WTC11 (cell line): ENCODE measurements around the gene FHOD1. TPM values are rescaled to one million over a fixed set of nuclear protein-coding genes. Genes with fewer than 3 reads are reported as not detected.

Experiments used
- ATAC-seq: fragments of 200-7000 bp; cut with Tn5 transposase; 2 replicates; pipeline ENCODE4 v1.10.0; 2021; ENCODE audit warnings: mild to moderate bottlenecking, moderate library complexity
- CTCF ChIA-PET: fragments of 300-600 bp; sonication (Branson Sonifier 250); formaldehyde crosslinking; loops from one replicate; lab custom pipeline; 2021; ENCODE audit warnings: antibody characterized with exemption; lab: Charles Lee
- POLR2A ChIA-PET: fragments of 350-600 bp; sonication (Branson Sonifier 250); formaldehyde crosslinking; loops from one replicate; lab custom pipeline; 2021; ENCODE audit warnings: antibody characterized with exemption; lab: Charles Lee
- DNase-seq: peaks from one replicate; pipeline ENCODE4 v3.0.0; 2021; ENCODE audit warnings: low spot score
- H3K27ac Mint-ChIP-seq: 2 replicates; pipeline ENCODE4 v1.8.0; 2021; ENCODE audit warnings: mixed read lengths
- H3K27me3 Mint-ChIP-seq: 2 replicates; pipeline ENCODE4 v1.8.0; 2021; ENCODE audit warnings: low read depth, mild to moderate bottlenecking, moderate library complexity, mixed read lengths
- H3K36me3 Mint-ChIP-seq: 2 replicates; pipeline ENCODE4 v1.8.0; 2021; ENCODE audit warnings: mixed read lengths
- H3K4me1 Mint-ChIP-seq: 2 replicates; pipeline ENCODE4 v1.8.0; 2022; ENCODE audit warnings: mixed read lengths
- H3K4me3 Mint-ChIP-seq: 2 replicates; pipeline ENCODE4 v1.8.0; 2021; ENCODE audit warnings: mild to moderate bottlenecking, moderate library complexity, mixed read lengths
- H3K9me3 Mint-ChIP-seq: 2 replicates; pipeline ENCODE4 v1.8.0; 2021; ENCODE audit warnings: mixed read lengths
- CBFB ChIP-seq: sonication (generic); formaldehyde crosslinking; IDR thresholded peaks from 2 replicates; pipeline ENCODE4 v1.8.1; 2022; ENCODE audit warnings: mild to moderate bottlenecking, low read depth, missing genetic modification reagents
- CREM ChIP-seq: sonication (generic); formaldehyde crosslinking; IDR thresholded peaks from 2 replicates; pipeline ENCODE4 v1.8.1; 2022; ENCODE audit warnings: mild to moderate bottlenecking, missing genetic modification reagents, moderate library complexity
- FOXP4 ChIP-seq: sonication (generic); formaldehyde crosslinking; IDR thresholded peaks from 2 replicates; pipeline ENCODE4 v1.8.0; 2022; ENCODE audit warnings: mild to moderate bottlenecking, missing genetic modification reagents
- GABPB1 ChIP-seq: sonication (generic); formaldehyde crosslinking; IDR thresholded peaks from 2 replicates; pipeline ENCODE4 v1.8.1; 2023; ENCODE audit warnings: mild to moderate bottlenecking, missing genetic modification reagents
- HMGXB4 ChIP-seq: sonication (generic); formaldehyde crosslinking; IDR thresholded peaks from 2 replicates; pipeline ENCODE4 v1.8.1; 2023; ENCODE audit warnings: mild to moderate bottlenecking, moderate library complexity, missing genetic modification reagents
- IRF2 ChIP-seq: sonication (generic); formaldehyde crosslinking; IDR thresholded peaks from 2 replicates; pipeline ENCODE4 v1.8.0; 2022; ENCODE audit warnings: low read depth, missing genetic modification reagents, borderline replicate concordance
- JAZF1 ChIP-seq: fragments of 250-450 bp; sonication (Bioruptor Pico); IDR thresholded peaks from 2 replicates; pipeline ENCODE4 v1.9.0; 2021; ENCODE audit warnings: moderate library complexity, mild to moderate bottlenecking, inconsistent platforms
- NR1H2 ChIP-seq: sonication (generic); formaldehyde crosslinking; IDR thresholded peaks from 2 replicates; pipeline ENCODE4 v1.9.0; 2021; ENCODE audit warnings: mild to moderate bottlenecking, moderate library complexity, missing genetic modification reagents
- SOX15 ChIP-seq: fragments of 250-450 bp; sonication (Bioruptor Pico); IDR thresholded peaks from 2 replicates; pipeline ENCODE4 v1.9.0; 2021; ENCODE audit warnings: mild to moderate bottlenecking
- TCF7 ChIP-seq: sonication (generic); formaldehyde crosslinking; IDR thresholded peaks from 2 replicates; pipeline ENCODE4 v1.8.0; 2022; ENCODE audit warnings: mild to moderate bottlenecking, low read depth, missing genetic modification reagents, moderate library complexity
- ZBTB21 ChIP-seq: sonication (generic); formaldehyde crosslinking; IDR thresholded peaks from 2 replicates; pipeline ENCODE4 v1.8.1; 2023; ENCODE audit warnings: mild to moderate bottlenecking, missing genetic modification reagents, borderline replicate concordance
- ZNF396 ChIP-seq: fragments of 250-450 bp; sonication (Bioruptor Pico); IDR thresholded peaks from 2 replicates; pipeline ENCODE4 v1.8.0; 2021; ENCODE audit warnings: mild to moderate bottlenecking, moderate library complexity, borderline replicate concordance
- total RNA-seq: library from RNA; stranded (reverse); gene quantifications from 3 replicates; pipeline ENCODE4 v1.2.3, GENCODE V29; 2021
- TF ChIP-seq, protein P1 (sequence below): fragments of 250-450 bp; sonication (Bioruptor Pico); conservative IDR thresholded peaks from 2 replicates; pipeline ENCODE4 v1.9.0; 2021; ENCODE audit warnings: mild to moderate bottlenecking
- TF ChIP-seq, protein P2 (sequence below): sonication (generic); formaldehyde crosslinking; conservative IDR thresholded peaks from 2 replicates; pipeline ENCODE4 v1.8.1; 2023; ENCODE audit warnings: mild to moderate bottlenecking, low read depth, missing genetic modification reagents, moderate library complexity
- TF ChIP-seq, protein P3 (sequence below): sonication (generic); formaldehyde crosslinking; IDR thresholded peaks from 2 replicates; pipeline ENCODE4 v1.8.1; 2023; ENCODE audit warnings: mild to moderate bottlenecking, missing genetic modification reagents, moderate library complexity
- TF ChIP-seq, protein P4 (sequence below): sonication (generic); formaldehyde crosslinking; IDR thresholded peaks from 2 replicates; pipeline ENCODE4 v1.8.1; 2022; ENCODE audit warnings: mild to moderate bottlenecking, moderate library complexity, missing genetic modification reagents

FHOD1 gene
- total RNA-seq, 1 experiment from 2014 or later: 81.3 TPM

DNA sequence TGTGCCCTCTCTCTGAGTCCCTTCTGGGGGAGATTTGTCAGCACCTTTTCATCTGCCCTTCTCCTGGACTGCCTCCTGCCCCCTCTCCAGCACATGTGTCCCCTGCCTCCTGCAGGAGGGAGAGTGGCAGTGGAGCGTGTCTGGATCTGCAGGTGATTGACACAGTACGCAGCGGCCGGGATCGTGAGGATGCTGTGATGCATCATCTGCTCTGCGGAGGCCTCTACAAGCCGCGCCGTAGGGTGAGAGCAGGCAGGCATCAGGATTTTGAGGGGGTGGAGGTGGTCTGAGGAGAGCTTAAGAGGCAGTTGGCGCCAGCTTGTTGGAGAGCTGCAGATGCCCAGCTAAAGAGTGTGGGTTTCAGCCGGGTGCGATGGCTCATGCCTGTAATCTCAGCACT, 12.4 kb upstream of the FHOD1 start:
- Mint-ChIP-seq H3K4me3 (no peak overlapping the region), H3K36me3 (no peaks in the 10 kb centered on the region), H3K27ac (peak overlapping the region; percentile 32), H3K27me3 (no peaks in the 10 kb centered on the region), H3K9me3 (no peaks in the 10 kb centered on the region), H3K4me1 (peaks cover 4% of the 10 kb centered on the region; the same call in 1 of the 2 replicates)
- ATAC-seq (no peak), DNase-seq (no peak)
- CTCF ChIA-PET: interaction anchor here (0.6 to 3.7 kb wide), 18 partner anchors 9 to 736 kb away, joined by 3 to 92 read pairs (median 10); partner anchors contain the start of genes FHOD1, KCTD19, LRRC36 and PLEKHG4
- POLR2A ChIA-PET: interaction anchor here (0.7 to 1.9 kb wide), 2 partner anchors 13 to 364 kb away, joined by 3 to 14 read pairs; partner anchors contain the start of gene FHOD1
- TF ChIP-seq, protein P1, sequence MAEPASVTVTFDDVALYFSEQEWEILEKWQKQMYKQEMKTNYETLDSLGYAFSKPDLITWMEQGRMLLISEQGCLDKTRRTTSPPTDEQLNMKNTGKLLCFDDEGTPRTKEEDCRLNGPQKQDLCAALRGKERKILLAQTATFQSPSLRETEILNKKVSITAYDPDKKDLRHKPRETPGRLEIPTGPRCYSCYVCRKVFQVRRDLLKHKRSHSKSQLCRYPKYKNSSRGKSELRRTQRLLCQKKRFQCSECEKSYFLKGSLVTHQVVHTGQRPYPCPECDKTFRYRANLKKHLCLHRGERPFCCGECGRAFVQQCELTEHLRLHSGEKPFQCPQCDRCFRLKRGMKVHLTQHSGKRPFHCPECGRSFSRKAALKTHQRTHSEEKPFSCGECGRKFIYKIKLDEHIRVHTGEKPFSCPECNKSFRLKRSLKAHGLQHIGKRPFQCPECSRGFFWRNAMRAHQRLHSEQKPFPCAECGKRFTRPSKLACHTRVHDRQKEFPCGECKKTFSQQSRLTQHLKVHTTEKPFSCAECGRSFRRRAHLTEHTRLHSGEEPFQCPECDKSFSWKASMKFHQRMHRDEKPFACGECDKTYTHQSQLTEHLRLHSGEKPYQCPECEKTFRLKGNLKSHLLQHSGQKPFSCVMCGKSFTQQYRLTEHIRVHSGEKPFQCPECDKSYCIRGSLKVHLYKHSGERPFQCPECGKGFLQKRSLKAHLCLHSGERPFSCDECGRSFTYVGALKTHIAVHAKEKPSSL (CRISPR knock-in tag): no peak
- TF ChIP-seq ZBTB21 (CRISPR knock-in tag) (no peak), IRF2 (CRISPR knock-in tag) (no peak), SOX15 (CRISPR knock-in tag) (no peak), NR1H2 (CRISPR knock-in tag) (no peak), FOXP4 (no peak), CBFB (no peak), JAZF1 (CRISPR knock-in tag) (no peak), CREM (CRISPR knock-in tag) (no peak), HMGXB4 (CRISPR knock-in tag) (no peak), GABPB1 (no peak), ZNF396 (no peak), TCF7 (no peak)
- TF ChIP-seq, protein P2, sequence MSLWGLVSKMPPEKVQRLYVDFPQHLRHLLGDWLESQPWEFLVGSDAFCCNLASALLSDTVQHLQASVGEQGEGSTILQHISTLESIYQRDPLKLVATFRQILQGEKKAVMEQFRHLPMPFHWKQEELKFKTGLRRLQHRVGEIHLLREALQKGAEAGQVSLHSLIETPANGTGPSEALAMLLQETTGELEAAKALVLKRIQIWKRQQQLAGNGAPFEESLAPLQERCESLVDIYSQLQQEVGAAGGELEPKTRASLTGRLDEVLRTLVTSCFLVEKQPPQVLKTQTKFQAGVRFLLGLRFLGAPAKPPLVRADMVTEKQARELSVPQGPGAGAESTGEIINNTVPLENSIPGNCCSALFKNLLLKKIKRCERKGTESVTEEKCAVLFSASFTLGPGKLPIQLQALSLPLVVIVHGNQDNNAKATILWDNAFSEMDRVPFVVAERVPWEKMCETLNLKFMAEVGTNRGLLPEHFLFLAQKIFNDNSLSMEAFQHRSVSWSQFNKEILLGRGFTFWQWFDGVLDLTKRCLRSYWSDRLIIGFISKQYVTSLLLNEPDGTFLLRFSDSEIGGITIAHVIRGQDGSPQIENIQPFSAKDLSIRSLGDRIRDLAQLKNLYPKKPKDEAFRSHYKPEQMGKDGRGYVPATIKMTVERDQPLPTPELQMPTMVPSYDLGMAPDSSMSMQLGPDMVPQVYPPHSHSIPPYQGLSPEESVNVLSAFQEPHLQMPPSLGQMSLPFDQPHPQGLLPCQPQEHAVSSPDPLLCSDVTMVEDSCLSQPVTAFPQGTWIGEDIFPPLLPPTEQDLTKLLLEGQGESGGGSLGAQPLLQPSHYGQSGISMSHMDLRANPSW (CRISPR knock-in tag): no peak
- TF ChIP-seq, protein P3, sequence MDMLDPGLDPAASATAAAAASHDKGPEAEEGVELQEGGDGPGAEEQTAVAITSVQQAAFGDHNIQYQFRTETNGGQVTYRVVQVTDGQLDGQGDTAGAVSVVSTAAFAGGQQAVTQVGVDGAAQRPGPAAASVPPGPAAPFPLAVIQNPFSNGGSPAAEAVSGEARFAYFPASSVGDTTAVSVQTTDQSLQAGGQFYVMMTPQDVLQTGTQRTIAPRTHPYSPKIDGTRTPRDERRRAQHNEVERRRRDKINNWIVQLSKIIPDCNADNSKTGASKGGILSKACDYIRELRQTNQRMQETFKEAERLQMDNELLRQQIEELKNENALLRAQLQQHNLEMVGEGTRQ (CRISPR knock-in tag): no peak
- TF ChIP-seq, protein P4, sequence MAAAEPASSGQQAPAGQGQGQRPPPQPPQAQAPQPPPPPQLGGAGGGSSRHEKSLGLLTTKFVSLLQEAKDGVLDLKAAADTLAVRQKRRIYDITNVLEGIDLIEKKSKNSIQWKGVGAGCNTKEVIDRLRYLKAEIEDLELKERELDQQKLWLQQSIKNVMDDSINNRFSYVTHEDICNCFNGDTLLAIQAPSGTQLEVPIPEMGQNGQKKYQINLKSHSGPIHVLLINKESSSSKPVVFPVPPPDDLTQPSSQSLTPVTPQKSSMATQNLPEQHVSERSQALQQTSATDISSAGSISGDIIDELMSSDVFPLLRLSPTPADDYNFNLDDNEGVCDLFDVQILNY (CRISPR knock-in tag): no peak
